Activated CD8-positive, alpha-beta T cell treated with anti-CD3 and anti-CD28 coated beads, Interleukin-2, amount 10 ng/mL, durations not matched to agents 7 days and 5 days (primary cell): Measurements from ENCODE around the gene TLX2. TPM values are rescaled to one million over a fixed set of nuclear protein-coding genes. Genes with fewer than 3 reads are reported as not detected.

Experiments used
- ATAC-seq: fragments of 150-1000 bp; cut with Tn5 transposase; one replicate; pipeline ENCODE4 v1.10.0; 2021; ENCODE audit warnings: moderate library complexity
- CTCF ChIA-PET: fragments of 350-600 bp; sonication (Branson Sonifier 250); formaldehyde crosslinking; loops from one replicate; lab custom pipeline; 2021; ENCODE audit warnings: antibody characterized with exemption; lab: Charles Lee
- POLR2A ChIA-PET: fragments of 350-600 bp; sonication (Branson Sonifier 250); formaldehyde crosslinking; loops from one replicate; lab custom pipeline; 2021; ENCODE audit warnings: antibody characterized with exemption; lab: Charles Lee
- DNase-seq: peaks from one replicate; pipeline ENCODE4 v3.0.0-alpha.2; 2020
- H3K27ac Mint-ChIP-seq: one replicate; pipeline ENCODE4 v1.8.0; 2021; ENCODE audit warnings: mild to moderate bottlenecking, mixed read lengths
- H3K27me3 Mint-ChIP-seq: one replicate; pipeline ENCODE4 v1.8.0; 2021; ENCODE audit warnings: low read depth, mixed read lengths
- H3K36me3 Mint-ChIP-seq: one replicate; pipeline ENCODE4 v1.8.0; 2021; ENCODE audit warnings: low read depth, mixed read lengths
- H3K4me1 Mint-ChIP-seq: one replicate; pipeline ENCODE4 v1.8.0; 2021; ENCODE audit warnings: low read depth, mixed read lengths
- H3K4me3 Mint-ChIP-seq: one replicate; pipeline ENCODE4 v1.8.0; 2021; ENCODE audit warnings: mild to moderate bottlenecking, mixed read lengths
- H3K9me3 Mint-ChIP-seq: one replicate; pipeline ENCODE4 v1.8.0; 2022; ENCODE audit warnings: mixed read lengths; ENCODE audit not compliant: insufficient read depth
- total RNA-seq, 2 experiments: library from RNA; stranded (reverse); gene quantifications; one replicate each; pipeline ENCODE4 v1.2.3, GENCODE V29; 2021

TLX2 gene
- total RNA-seq, 2 experiments from 2014 or later: 0.34 to 0.44 TPM

GRCh38 chr2:74551530-74551929 lies 37.3 kb downstream of the TLX2 start:
- Mint-ChIP-seq H3K9me3 (no peaks in the 10 kb centered on the region), H3K27me3 (peaks cover 36% of the 10 kb centered on the region), H3K27ac (no peak overlapping the region), H3K4me3 (no peak overlapping the region), H3K36me3 (peaks cover 6% of the 10 kb centered on the region), H3K4me1 (peaks cover 36% of the 10 kb centered on the region)
- POLR2A ChIA-PET: interaction anchor here (0.6 to 1.8 kb wide), 4 partner anchors 19 to 34 kb away, joined by 3 to 5 read pairs (median 4); no protein-coding TSS in a partner anchor
- ATAC-seq (no peak), DNase-seq (no peak)
- CTCF ChIA-PET: interaction anchor here (0.9 to 2.1 kb wide), 6 partner anchors 17 to 68 kb away, joined by 3 to 7 read pairs (median 4); partner anchors contain the start of genes AUP1, CCDC142, HTRA2 and TTC31

- Mint-ChIP-seq H3K27ac (no peak overlapping the region), H3K36me3 (peaks cover 12% of the 10 kb centered on the region), H3K4me3 (no peak overlapping the region), H3K9me3 (no peaks in the 10 kb centered on the region), H3K4me1 (peaks cover 43% of the 10 kb centered on the region), H3K27me3 (peaks cover 35% of the 10 kb centered on the region)
- ChIA-PET CTCF (interaction anchor here (1.3 to 2.0 kb wide), 2 partner anchors 33 to 69 kb away, joined by 3 to 4 read pairs; partner anchors contain the start of genes CCDC142 and TTC31), POLR2A (interaction anchor here (0.6 to 1.8 kb wide), 4 partner anchors 19 to 33 kb away, joined by 3 to 5 read pairs (median 4); no protein-coding TSS in a partner anchor)
- ATAC-seq: no peak
- no peak for DNase-seq
These were observed 38.0 kb downstream of the TLX2 start for GRCh38 chr2:74551942-74552913.

DNA sequence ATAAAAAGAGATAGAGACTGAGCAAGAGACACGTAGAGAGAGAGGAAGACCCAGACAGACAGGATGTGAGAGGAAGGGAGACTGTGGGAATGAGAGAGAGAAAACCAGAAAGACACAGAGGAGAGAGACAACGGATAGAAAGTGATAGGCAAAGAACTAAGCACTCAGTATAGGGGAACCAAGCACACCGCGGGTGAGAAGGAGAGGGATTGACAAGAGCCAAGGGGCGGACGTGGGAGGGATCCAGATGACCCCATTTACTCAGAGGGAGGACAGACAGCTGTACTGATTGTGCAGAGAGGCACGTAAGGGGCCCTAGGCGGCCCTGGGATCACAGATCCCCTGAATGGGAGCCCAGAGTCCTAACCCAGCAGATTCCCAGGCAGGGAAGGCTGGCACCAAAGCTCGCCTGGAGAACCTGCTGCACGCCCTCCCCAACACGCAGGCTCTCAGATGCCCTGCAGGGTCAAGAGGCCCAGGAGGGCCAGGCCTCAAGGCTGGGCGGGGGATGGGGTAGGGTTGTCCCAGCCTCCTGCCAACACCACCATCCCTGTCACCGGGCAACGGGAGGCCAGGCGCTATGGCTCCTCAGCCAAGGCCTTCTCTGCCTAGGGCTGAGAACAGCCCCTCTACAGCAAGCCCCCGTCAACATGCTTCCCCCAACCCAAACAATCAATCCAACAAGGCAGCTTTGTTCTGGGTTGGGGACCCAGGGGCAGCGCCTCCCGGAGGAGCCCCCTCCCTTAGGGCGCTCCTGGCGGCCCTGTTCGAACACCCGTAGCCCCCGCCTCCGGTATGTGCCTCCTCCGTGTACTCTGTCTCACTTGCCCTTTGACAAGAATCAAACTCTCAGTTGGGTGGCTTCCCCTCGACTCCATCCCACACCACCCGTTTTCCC lies 38.9 kb downstream of the TLX2 start:
- ChIA-PET CTCF (interaction anchor here (0.9 to 2.0 kb wide), 3 partner anchors 32 to 70 kb away, joined by 3 to 4 read pairs (median 3); partner anchors contain the start of genes CCDC142 and TTC31), POLR2A (interaction anchor here (0.9 to 1.5 kb wide), 2 partner anchors 21 to 81 kb away, joined by 3 to 4 read pairs; partner anchors contain the start of gene MRPL53)
- Mint-ChIP-seq H3K4me3 (peak overlapping the region; percentile 60), H3K27me3 (peaks cover 27% of the 10 kb centered on the region), H3K9me3 (no peaks in the 10 kb centered on the region), H3K27ac (peak overlapping the region; percentile 87), H3K36me3 (peaks cover 17% of the 10 kb centered on the region), H3K4me1 (peaks cover 43% of the 10 kb centered on the region)
- DNase-seq (peak; percentile 36), ATAC-seq (no peak)

DNA sequence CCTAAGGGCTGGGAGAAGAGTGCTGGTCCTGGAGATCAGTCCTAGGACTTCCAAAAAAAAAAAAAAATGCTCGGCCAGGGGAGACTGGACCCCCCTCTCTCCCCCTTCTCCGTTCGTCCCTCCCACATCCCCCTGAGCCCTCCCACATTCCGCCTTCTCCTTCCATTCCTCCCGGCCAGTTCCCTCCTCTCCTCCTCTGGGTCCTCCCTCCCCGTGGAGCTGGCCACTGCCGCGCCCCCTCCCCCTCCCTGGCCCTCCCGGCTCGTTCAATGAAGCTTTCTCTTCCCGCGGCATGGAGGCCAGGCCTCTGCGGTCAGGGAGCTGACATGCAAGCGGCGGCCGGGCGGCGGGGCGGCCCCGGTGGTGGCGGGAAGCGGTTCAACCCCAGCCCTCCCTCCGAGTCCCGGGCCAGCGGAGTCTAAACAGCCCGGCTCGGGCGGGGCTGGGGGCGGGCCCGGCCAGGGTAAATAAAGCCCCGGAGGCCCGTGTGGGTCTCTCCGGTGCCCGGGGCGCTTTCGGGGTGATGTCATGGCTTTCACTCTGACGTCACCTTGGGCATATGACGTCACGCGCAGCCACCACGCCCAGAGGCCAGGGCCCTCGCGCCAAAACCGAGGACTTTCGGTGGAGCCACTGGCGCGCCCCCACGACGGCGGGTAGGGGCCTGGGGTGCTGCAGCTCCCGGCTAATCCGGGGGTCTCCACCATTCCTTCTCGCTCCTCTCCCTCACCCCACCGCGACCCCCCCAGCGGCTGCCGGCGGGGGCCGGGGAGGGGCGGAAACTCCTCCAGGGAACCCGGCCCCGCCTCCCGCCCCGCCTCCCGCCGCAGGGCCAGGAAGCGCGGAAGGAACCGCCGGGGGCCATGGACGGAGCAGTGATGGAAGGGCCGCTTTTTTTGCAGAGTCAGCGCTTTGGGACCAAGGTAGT lies 39.9 kb downstream of the TLX2 start, which contains the start of the genes DOK1 and LOXL3:
Gene DOK1 (plus strand): TSS at position 829 of the 928 bp plus-strand sequence. CDS start 35 bp downstream, at position 864.
Gene LOXL3 (minus strand): TSS at position 51 of the 928 bp plus-strand sequence. CDS start 1,308 bp downstream, outside the sequence.
- Mint-ChIP-seq H3K4me3 (peak within 1 kb of the TSS; percentile 95), H3K4me1 (peaks cover 38% of the 10 kb centered on the region), H3K27me3 (peaks cover 21% of the 10 kb centered on the region), H3K9me3 (no peaks in the 10 kb centered on the region), H3K36me3 (peaks cover 23% of the 10 kb centered on the region), H3K27ac (peak within 1 kb of the TSS; percentile 93)
- ATAC-seq (peak; percentile 82), DNase-seq (peak; percentile 87)
- CTCF ChIA-PET: interaction anchor here (0.9 to 1.3 kb wide), 4 partner anchors 10 to 71 kb away, joined by 3 to 4 read pairs (median 3); partner anchors contain the start of genes CCDC142 and TTC31
- POLR2A ChIA-PET: interaction anchor here (0.7 to 1.5 kb wide), 6 partner anchors 20 to 96 kb away, joined by 3 to 4 read pairs (median 4); partner anchors contain the start of genes MRPL53 and WBP1

DNA sequence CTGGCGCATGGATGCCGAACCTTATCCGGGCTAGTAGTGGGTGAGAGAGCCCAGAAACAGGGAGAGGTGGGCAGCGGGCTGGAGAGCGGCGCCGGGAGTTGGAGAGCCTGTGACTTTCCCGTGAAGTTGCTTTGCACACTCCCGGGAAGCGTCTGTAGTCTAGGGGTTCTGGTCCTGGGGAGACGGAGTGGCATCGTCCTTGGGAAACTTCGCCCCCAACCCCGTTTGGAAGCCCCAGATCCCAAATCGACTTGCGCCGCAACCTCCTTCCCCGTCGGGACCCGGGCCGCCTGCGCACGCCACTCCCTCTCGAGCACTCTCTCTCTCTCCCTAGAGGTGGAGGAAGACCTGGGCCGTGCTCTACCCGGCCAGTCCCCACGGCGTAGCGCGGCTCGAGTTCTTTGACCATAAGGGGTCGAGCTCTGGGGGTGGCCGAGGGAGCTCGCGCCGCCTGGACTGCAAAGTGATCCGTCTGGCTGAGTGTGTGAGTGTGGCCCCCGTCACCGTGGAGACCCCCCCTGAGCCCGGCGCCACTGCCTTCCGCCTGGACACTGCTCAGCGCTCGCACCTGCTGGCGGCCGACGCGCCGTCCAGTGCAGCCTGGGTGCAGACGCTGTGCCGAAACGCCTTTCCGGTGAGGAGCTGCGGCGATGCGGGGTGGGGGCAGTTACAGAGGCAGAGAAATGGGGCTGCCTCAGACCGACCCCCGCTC lies 40.7 kb downstream of the TLX2 start:
- POLR2A ChIA-PET: interaction anchor here (0.6 to 2.2 kb wide), 10 partner anchors 8 to 97 kb away, joined by 3 to 13 read pairs (median 4); partner anchors contain the start of genes MRPL53 and WBP1
- DNase-seq (peak; percentile 60), ATAC-seq (peak; percentile 63)
- Mint-ChIP-seq H3K4me1 (peaks cover 38% of the 10 kb centered on the region), H3K27ac (peak overlapping the region; percentile 93), H3K27me3 (peaks cover 13% of the 10 kb centered on the region), H3K9me3 (no peaks in the 10 kb centered on the region), H3K4me3 (peak overlapping the region; percentile 95), H3K36me3 (peaks cover 23% of the 10 kb centered on the region)
- CTCF ChIA-PET: interaction anchor here (0.7 to 1.6 kb wide), 4 partner anchors 10 to 32 kb away, joined by 3 to 5 read pairs (median 4); no protein-coding TSS in a partner anchor

DNA sequence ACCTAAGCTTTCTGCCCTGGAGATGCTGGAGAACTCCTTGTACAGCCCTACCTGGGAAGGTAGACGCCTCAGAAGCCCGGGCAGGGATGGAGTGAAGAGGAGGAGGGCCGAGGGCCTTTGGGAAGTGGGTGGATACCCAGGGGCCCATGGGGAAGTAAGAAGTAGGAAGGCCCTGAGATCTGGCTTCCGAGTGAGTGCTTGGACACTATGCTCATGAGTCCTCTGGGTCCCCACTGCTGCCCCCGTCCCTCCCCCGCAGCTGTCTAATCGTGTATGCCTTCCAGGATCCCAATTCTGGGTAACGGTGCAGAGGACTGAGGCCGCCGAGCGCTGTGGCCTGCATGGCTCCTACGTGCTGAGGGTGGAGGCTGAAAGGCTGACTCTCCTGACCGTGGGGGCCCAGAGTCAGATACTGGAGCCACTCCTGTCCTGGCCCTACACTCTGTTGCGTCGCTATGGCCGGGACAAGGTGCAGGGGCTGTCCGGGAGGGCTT lies 41.4 kb downstream of the TLX2 start:
- peak overlapping the region; percentile 93 for H3K27ac Mint-ChIP-seq
- CTCF ChIA-PET: interaction anchor here (0.7 to 1.6 kb wide), 5 partner anchors 11 to 32 kb away, joined by 3 to 5 read pairs (median 3); no protein-coding TSS in a partner anchor
- no peak for ATAC-seq

GRCh38 chr2:74556159-74556558 lies 41.9 kb downstream of the TLX2 start:
- Mint-ChIP-seq H3K27me3 (peaks cover 12% of the 10 kb centered on the region), H3K36me3 (peaks cover 23% of the 10 kb centered on the region), H3K27ac (no peak overlapping the region), H3K9me3 (no peaks in the 10 kb centered on the region), H3K4me1 (peaks cover 47% of the 10 kb centered on the region), H3K4me3 (peak overlapping the region; percentile 95)
- POLR2A ChIA-PET: interaction anchor here (2.2 kb wide), 1 partner anchor 11 kb away, joined by 13 read pairs; no protein-coding TSS in a partner anchor
- CTCF ChIA-PET: interaction anchor here (0.7 to 1.6 kb wide), 3 partner anchors 11 to 31 kb away, joined by 3 to 5 read pairs (median 3); no protein-coding TSS in a partner anchor
- no peak for DNase-seq
- ATAC-seq: no peak

More for the DNA sequence above, 41.4 kb downstream of the TLX2 start:
- peak overlapping the region; percentile 95 for H3K4me3 Mint-ChIP-seq
- peaks cover 23% of the 10 kb centered on the region for H3K36me3 Mint-ChIP-seq
- DNase-seq: no peak
- POLR2A ChIA-PET: interaction anchor here (0.6 to 2.2 kb wide), 9 partner anchors 9 to 97 kb away, joined by 3 to 13 read pairs (median 4); partner anchors contain the start of gene WBP1
- peaks cover 10% of the 10 kb centered on the region for H3K27me3 Mint-ChIP-seq
- H3K4me1 Mint-ChIP-seq: peaks cover 45% of the 10 kb centered on the region
- H3K9me3 Mint-ChIP-seq: no peaks in the 10 kb centered on the region

DNA sequence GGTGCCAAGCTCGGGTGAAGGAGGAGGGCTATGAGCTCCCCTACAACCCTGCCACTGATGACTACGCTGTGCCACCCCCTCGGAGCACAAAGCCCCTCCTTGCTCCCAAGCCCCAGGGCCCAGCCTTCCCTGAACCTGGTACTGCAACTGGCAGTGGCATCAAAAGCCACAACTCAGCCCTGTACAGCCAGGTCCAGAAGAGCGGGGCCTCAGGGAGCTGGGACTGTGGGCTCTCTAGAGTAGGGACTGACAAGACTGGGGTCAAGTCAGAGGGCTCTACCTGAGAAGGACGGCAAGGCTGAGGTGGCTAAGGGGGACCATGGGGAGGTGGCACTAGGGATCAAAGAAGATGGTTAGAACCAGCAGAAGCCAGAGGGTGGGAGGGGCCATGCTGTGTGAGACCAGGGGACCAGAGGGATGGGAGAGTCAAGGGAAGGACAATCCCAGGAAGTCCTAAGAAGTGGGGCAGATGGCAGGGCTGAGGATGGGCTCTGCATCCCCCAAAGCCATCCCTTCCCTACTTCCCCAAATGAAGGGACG lies 42.7 kb downstream of the TLX2 start:
- DNase-seq (no peak), ATAC-seq (no peak)
- peaks cover 53% of the 10 kb centered on the region for H3K4me1 Mint-ChIP-seq
- no peak overlapping the region for H3K27ac Mint-ChIP-seq
- ChIA-PET CTCF (interaction anchor here (1.3 to 3.9 kb wide), 3 partner anchors 12 to 49 kb away, joined by 3 to 17 read pairs (median 4); partner anchors contain the start of gene PCGF1), POLR2A (interaction anchor here (2.2 to 2.3 kb wide), 2 partner anchors 10 to 26 kb away, joined by 7 to 13 read pairs; no protein-coding TSS in a partner anchor)
- H3K36me3 Mint-ChIP-seq: peaks cover 23% of the 10 kb centered on the region
- peak overlapping the region; percentile 95 for H3K4me3 Mint-ChIP-seq
- H3K9me3 Mint-ChIP-seq: no peaks in the 10 kb centered on the region
- peaks cover 12% of the 10 kb centered on the region for H3K27me3 Mint-ChIP-seq
